HEK293 (cell line): Measurements from ENCODE around the gene IL2RG.

Experiments
- GFI1B ChIP-seq: fragments of 450-650 bp; formaldehyde crosslinking; IDR thresholded peaks from 2 replicates; pipeline ENCODE4 v1.5.1; 2016; ENCODE audit warnings: missing biosample characterization, missing genetic modification characterization
- OSR2 ChIP-seq: fragments of 450-650 bp; formaldehyde crosslinking; IDR thresholded peaks from 2 replicates; pipeline ENCODE4 v1.5.1; 2016; ENCODE audit warnings: missing biosample characterization, missing genetic modification characterization
- SCRT1 ChIP-seq: fragments of 450-650 bp; formaldehyde crosslinking; IDR thresholded peaks from 2 replicates; pipeline ENCODE4 v1.5.1; 2016; ENCODE audit warnings: missing biosample characterization, missing genetic modification characterization, borderline replicate concordance
- SP2 ChIP-seq: fragments of 450-650 bp; formaldehyde crosslinking; IDR thresholded peaks from 2 replicates; pipeline ENCODE4 v1.5.1; 2016; ENCODE audit warnings: missing biosample characterization, missing genetic modification characterization
- TRIM28 ChIP-seq: IDR thresholded peaks from 2 replicates; pipeline ENCODE4 v1.6.1; 2011; ENCODE audit warnings: low read length, control low read depth, borderline replicate concordance
- WT1 ChIP-seq: fragments of 450-650 bp; formaldehyde crosslinking; IDR thresholded peaks from 2 replicates; pipeline ENCODE4 v1.5.1; 2016; ENCODE audit warnings: missing biosample characterization, missing genetic modification characterization
- YY1 ChIP-seq: fragments of 450-650 bp; formaldehyde crosslinking; IDR thresholded peaks from 2 replicates; pipeline ENCODE4 v1.5.1; 2018; ENCODE audit warnings: missing biosample characterization, missing genetic modification characterization
- ZBTB48 ChIP-seq: fragments of 450-650 bp; formaldehyde crosslinking; IDR thresholded peaks from 2 replicates; pipeline ENCODE4 v1.5.1; 2016; ENCODE audit warnings: missing biosample characterization, missing genetic modification characterization
- ZEB2 ChIP-seq: fragments of 450-650 bp; formaldehyde crosslinking; IDR thresholded peaks from 2 replicates; pipeline ENCODE4 v1.5.1; 2016; ENCODE audit warnings: missing biosample characterization, missing genetic modification characterization
- ZFP69B ChIP-seq: fragments of 450-650 bp; formaldehyde crosslinking; IDR thresholded peaks from 2 replicates; pipeline ENCODE4 v1.5.1; 2016; ENCODE audit warnings: missing biosample characterization, missing genetic modification characterization
- ZNF132 ChIP-seq: fragments of 450-650 bp; formaldehyde crosslinking; IDR thresholded peaks from 2 replicates; pipeline ENCODE4 v1.5.1; 2017; ENCODE audit warnings: missing biosample characterization, missing genetic modification characterization, borderline replicate concordance
- ZNF335 ChIP-seq: fragments of 450-650 bp; formaldehyde crosslinking; conservative IDR thresholded peaks from 2 replicates; pipeline ENCODE4 v1.5.1; 2016; ENCODE audit warnings: missing biosample characterization, missing genetic modification characterization
- ZNF596 ChIP-seq: fragments of 450-650 bp; IDR thresholded peaks from 2 replicates; pipeline ENCODE4 v1.5.0; 2018; ENCODE audit warnings: missing biosample characterization, mild to moderate bottlenecking, missing genetic modification characterization, moderate library complexity
- ZNF658 ChIP-seq: fragments of 450-650 bp; formaldehyde crosslinking; IDR thresholded peaks from 2 replicates; pipeline ENCODE4; 2016; ENCODE audit warnings: missing biosample characterization, missing genetic modification characterization
- ZNF677 ChIP-seq: fragments of 450-650 bp; IDR thresholded peaks from 2 replicates; pipeline ENCODE4 v1.5.0; 2018; ENCODE audit warnings: missing biosample characterization, mild to moderate bottlenecking, missing genetic modification characterization, moderate library complexity
- ZNF777 ChIP-seq: fragments of 450-650 bp; formaldehyde crosslinking; IDR thresholded peaks from 2 replicates; pipeline ENCODE4 v1.5.1; 2017; ENCODE audit warnings: missing biosample characterization, missing genetic modification characterization, borderline replicate concordance
- ZNF792 ChIP-seq: fragments of 450-650 bp; formaldehyde crosslinking; IDR thresholded peaks from 2 replicates; pipeline ENCODE4 v1.5.1; 2016; ENCODE audit warnings: missing biosample characterization, missing genetic modification characterization
- TF ChIP-seq, protein P1 (sequence below): fragments of 450-650 bp; formaldehyde crosslinking; IDR thresholded peaks from 2 replicates; pipeline ENCODE4 v1.5.1; 2016; ENCODE audit warnings: missing biosample characterization, missing genetic modification characterization
- TF ChIP-seq, protein P2 (sequence below): fragments of 450-650 bp; formaldehyde crosslinking; IDR thresholded peaks from 2 replicates; pipeline ENCODE4 v1.5.1; 2016; ENCODE audit warnings: missing biosample characterization, missing genetic modification characterization, borderline replicate concordance
- TF ChIP-seq, protein P3 (sequence below): fragments of 450-650 bp; formaldehyde crosslinking; conservative IDR thresholded peaks from 2 replicates; pipeline ENCODE4 v1.5.1; 2016; ENCODE audit warnings: low read depth, missing biosample characterization, missing genetic modification characterization

The IL2RG gene

DNA sequence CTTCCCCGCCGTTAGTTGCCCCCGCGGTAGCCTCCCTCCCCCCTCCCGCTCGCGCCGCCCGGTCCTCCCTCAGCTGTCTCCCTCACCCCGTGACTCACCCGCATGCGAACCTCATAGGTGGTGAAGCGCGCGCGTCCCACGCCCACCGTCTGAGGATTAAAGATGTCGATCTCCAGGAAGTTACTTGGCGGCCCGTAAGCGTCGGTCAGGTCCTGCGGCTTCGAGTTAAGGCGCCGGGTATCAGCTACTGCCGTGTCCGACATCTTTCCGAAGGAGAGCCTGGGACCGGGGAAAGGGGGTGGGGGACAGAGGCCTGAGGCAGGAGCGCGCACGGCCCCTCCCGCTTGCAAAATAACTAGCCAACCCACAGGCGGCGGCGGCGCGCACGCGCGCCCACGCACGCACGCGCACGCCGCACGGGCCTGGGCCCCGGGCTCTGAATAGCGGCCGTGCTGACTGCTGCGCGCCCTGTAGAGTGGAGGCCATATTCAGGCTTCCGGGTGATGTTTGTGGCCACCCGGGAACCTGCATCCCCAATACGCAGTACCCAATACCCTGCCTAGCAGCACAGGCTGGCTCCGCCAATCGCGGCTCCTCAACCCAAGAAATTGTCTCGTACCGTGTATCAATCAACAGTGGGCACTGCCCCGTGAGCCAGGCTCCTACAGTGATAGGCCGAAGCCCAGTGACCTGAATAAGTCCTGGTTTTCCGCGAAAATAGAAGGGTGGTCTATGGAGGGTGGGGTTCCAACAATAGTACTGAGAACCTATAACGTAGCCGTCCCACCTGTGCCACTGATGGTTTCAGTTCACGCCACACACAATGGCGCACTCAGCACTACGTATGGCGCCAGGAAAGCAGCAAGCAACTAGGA lies 43.1 kb downstream of the IL2RG start, which contains the start of gene SNX12 (continued):
- TF ChIP-seq ZFP69B (tag by site-specific recombination): 0 out of 2 replicates have a peak, but pooled peaks have one; percentile 12
- 0 out of 2 replicates have a peak, but pooled peaks have one; percentile 12 for TF ChIP-seq ZNF677 (tag by site-specific recombination)
- TF ChIP-seq ZNF335 (tag by site-specific recombination): peak; percentile 60
- peak; percentile 57 for TF ChIP-seq ZEB2 (tag by site-specific recombination)
- no peak for TF ChIP-seq GFI1B (tag by site-specific recombination)
- TF ChIP-seq OSR2: peak; percentile 55
- TF ChIP-seq ZNF777 (tag by site-specific recombination): no peak; the same call in 1 of the 2 replicates
- no peak for TF ChIP-seq ZNF658 (tag by site-specific recombination)
- no peak; the same call in 1 of the 2 replicates for TF ChIP-seq SCRT1 (tag by site-specific recombination)
- TF ChIP-seq, protein P1, sequence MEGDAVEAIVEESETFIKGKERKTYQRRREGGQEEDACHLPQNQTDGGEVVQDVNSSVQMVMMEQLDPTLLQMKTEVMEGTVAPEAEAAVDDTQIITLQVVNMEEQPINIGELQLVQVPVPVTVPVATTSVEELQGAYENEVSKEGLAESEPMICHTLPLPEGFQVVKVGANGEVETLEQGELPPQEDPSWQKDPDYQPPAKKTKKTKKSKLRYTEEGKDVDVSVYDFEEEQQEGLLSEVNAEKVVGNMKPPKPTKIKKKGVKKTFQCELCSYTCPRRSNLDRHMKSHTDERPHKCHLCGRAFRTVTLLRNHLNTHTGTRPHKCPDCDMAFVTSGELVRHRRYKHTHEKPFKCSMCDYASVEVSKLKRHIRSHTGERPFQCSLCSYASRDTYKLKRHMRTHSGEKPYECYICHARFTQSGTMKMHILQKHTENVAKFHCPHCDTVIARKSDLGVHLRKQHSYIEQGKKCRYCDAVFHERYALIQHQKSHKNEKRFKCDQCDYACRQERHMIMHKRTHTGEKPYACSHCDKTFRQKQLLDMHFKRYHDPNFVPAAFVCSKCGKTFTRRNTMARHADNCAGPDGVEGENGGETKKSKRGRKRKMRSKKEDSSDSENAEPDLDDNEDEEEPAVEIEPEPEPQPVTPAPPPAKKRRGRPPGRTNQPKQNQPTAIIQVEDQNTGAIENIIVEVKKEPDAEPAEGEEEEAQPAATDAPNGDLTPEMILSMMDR (tag by site-specific recombination): no peak
- peak; percentile 50; the same call in 1 of the 2 replicates for TF ChIP-seq YY1 (tag by site-specific recombination)
- TF ChIP-seq, protein P2, sequence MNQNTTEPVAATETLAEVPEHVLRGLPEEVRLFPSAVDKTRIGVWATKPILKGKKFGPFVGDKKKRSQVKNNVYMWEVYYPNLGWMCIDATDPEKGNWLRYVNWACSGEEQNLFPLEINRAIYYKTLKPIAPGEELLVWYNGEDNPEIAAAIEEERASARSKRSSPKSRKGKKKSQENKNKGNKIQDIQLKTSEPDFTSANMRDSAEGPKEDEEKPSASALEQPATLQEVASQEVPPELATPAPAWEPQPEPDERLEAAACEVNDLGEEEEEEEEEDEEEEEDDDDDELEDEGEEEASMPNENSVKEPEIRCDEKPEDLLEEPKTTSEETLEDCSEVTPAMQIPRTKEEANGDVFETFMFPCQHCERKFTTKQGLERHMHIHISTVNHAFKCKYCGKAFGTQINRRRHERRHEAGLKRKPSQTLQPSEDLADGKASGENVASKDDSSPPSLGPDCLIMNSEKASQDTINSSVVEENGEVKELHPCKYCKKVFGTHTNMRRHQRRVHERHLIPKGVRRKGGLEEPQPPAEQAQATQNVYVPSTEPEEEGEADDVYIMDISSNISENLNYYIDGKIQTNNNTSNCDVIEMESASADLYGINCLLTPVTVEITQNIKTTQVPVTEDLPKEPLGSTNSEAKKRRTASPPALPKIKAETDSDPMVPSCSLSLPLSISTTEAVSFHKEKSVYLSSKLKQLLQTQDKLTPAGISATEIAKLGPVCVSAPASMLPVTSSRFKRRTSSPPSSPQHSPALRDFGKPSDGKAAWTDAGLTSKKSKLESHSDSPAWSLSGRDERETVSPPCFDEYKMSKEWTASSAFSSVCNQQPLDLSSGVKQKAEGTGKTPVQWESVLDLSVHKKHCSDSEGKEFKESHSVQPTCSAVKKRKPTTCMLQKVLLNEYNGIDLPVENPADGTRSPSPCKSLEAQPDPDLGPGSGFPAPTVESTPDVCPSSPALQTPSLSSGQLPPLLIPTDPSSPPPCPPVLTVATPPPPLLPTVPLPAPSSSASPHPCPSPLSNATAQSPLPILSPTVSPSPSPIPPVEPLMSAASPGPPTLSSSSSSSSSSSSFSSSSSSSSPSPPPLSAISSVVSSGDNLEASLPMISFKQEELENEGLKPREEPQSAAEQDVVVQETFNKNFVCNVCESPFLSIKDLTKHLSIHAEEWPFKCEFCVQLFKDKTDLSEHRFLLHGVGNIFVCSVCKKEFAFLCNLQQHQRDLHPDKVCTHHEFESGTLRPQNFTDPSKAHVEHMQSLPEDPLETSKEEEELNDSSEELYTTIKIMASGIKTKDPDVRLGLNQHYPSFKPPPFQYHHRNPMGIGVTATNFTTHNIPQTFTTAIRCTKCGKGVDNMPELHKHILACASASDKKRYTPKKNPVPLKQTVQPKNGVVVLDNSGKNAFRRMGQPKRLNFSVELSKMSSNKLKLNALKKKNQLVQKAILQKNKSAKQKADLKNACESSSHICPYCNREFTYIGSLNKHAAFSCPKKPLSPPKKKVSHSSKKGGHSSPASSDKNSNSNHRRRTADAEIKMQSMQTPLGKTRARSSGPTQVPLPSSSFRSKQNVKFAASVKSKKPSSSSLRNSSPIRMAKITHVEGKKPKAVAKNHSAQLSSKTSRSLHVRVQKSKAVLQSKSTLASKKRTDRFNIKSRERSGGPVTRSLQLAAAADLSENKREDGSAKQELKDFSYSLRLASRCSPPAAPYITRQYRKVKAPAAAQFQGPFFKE (tag by site-specific recombination): no peak
- TF ChIP-seq ZNF132 (tag by site-specific recombination): no peak
- TF ChIP-seq TRIM28: peak; percentile 43; the same call in 1 of the 2 replicates
- TF ChIP-seq WT1 (tag by site-specific recombination): peak; percentile 43
- TF ChIP-seq ZNF792 (tag by site-specific recombination): no peak
- TF ChIP-seq, protein P3, sequence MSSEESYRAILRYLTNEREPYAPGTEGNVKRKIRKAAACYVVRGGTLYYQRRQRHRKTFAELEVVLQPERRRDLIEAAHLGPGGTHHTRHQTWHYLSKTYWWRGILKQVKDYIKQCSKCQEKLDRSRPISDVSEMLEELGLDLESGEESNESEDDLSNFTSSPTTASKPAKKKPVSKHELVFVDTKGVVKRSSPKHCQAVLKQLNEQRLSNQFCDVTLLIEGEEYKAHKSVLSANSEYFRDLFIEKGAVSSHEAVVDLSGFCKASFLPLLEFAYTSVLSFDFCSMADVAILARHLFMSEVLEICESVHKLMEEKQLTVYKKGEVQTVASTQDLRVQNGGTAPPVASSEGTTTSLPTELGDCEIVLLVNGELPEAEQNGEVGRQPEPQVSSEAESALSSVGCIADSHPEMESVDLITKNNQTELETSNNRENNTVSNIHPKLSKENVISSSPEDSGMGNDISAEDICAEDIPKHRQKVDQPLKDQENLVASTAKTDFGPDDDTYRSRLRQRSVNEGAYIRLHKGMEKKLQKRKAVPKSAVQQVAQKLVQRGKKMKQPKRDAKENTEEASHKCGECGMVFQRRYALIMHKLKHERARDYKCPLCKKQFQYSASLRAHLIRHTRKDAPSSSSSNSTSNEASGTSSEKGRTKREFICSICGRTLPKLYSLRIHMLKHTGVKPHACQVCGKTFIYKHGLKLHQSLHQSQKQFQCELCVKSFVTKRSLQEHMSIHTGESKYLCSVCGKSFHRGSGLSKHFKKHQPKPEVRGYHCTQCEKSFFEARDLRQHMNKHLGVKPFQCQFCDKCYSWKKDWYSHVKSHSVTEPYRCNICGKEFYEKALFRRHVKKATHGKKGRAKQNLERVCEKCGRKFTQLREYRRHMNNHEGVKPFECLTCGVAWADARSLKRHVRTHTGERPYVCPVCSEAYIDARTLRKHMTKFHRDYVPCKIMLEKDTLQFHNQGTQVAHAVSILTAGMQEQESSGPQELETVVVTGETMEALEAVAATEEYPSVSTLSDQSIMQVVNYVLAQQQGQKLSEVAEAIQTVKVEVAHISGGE (tag by site-specific recombination): 0 out of 2 replicates have a peak, but pooled peaks have one; percentile 4
- no peak for TF ChIP-seq ZNF596 (tag by site-specific recombination)
- TF ChIP-seq SP2: peak; percentile 95
- TF ChIP-seq ZBTB48 (tag by site-specific recombination): 0 out of 2 replicates have a peak, but pooled peaks have one; percentile 9
